HUES6 (cell line): ENCODE results near the gene ASB16.
A peak's percentile ranks its signal among the peaks of the same experiment; 100 is the strongest.

ENCODE experiments used
- H3K27ac ChIP-seq: 2 replicates; pipeline ENCODE4 v1.7.0; 2013; ENCODE audit warnings: low read depth, mild to moderate bottlenecking, low read length, inconsistent platforms
- H3K27me3 ChIP-seq: 2 replicates; pipeline ENCODE4 v1.6.1; 2013; ENCODE audit warnings: low read length; ENCODE audit not compliant: control insufficient read depth, insufficient read depth
- H3K36me3 ChIP-seq: 2 replicates; pipeline ENCODE4 v1.6.1; 2013; ENCODE audit warnings: low read length; ENCODE audit not compliant: control insufficient read depth, insufficient read depth
- H3K4me1 ChIP-seq: 2 replicates; pipeline ENCODE4 v1.6.1; 2013; ENCODE audit warnings: low read length; ENCODE audit not compliant: control insufficient read depth, insufficient read depth
- H3K4me3 ChIP-seq: 2 replicates; pipeline ENCODE4 v1.5.1; 2013; ENCODE audit warnings: low read depth, low read length
- H3K9ac ChIP-seq: one replicate; pipeline ENCODE4 v1.6.1; 2013; ENCODE audit warnings: mild to moderate bottlenecking, low read length
- H3K9me3 ChIP-seq: 2 replicates; pipeline ENCODE4 v1.6.1; 2013; ENCODE audit warnings: low read depth, low read length; ENCODE audit not compliant: control insufficient read depth, insufficient read depth

Gene ASB16

GRCh38 chr17:44212507-44213402, 42.3 kb downstream of the ASB16 start:
- Histone ChIP-seq H3K27ac (no peak overlapping the region), H3K9ac (no peak overlapping the region), H3K36me3 (peaks cover 86% of the 10 kb centered on the region), H3K9me3 (no peaks in the 10 kb centered on the region), H3K4me3 (no peak overlapping the region), H3K4me1 (peaks cover 19% of the 10 kb centered on the region), H3K27me3 (no peaks in the 10 kb centered on the region)

GRCh38 chr17:44213403-44214229, 43.1 kb downstream of the ASB16 start:
- H3K4me1 ChIP-seq, result peaks cover 22% of the 10 kb centered on the region
- H3K4me3 ChIP-seq, result no peak overlapping the region
- H3K9me3 ChIP-seq, result no peaks in the 10 kb centered on the region
- no peak overlapping the region for H3K27ac ChIP-seq
- no peaks in the 10 kb centered on the region for H3K27me3 ChIP-seq
- H3K36me3 ChIP-seq, result peaks cover 78% of the 10 kb centered on the region
- no peak overlapping the region for H3K9ac ChIP-seq

GRCh38 chr17:44214230-44214494, 43.7 kb downstream of the ASB16 start:
- Histone ChIP-seq H3K27ac (no peak overlapping the region), H3K9ac (no peak overlapping the region), H3K9me3 (no peaks in the 10 kb centered on the region), H3K4me3 (no peak overlapping the region), H3K4me1 (peaks cover 22% of the 10 kb centered on the region), H3K27me3 (no peaks in the 10 kb centered on the region), H3K36me3 (peaks cover 72% of the 10 kb centered on the region)

DNA sequence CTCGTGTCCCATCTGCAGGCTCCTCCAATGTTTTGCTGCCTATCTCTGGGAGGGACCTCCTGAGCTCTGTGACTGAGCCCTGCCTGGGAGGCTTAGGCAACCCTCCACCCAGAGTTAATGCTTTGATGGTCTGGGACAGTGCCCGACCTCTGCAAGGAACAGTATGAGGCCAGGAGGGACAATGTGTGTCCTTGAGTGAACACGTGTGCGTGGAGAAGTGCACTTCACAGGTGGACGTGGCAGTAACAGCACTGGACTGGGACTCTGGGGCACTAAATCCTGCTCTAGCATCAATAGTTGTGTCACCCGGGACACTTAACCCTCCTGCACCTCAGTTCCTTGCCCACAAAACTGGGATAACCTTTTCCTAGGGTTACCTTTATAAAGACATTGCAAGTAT, 44.4 kb downstream of the ASB16 start:
- H3K4me3 ChIP-seq, result no peak overlapping the region
- no peak overlapping the region for H3K27ac ChIP-seq
- peaks cover 65% of the 10 kb centered on the region for H3K36me3 ChIP-seq
- no peaks in the 10 kb centered on the region for H3K9me3 ChIP-seq
- H3K9ac ChIP-seq, result no peak overlapping the region
- H3K27me3 ChIP-seq, result no peaks in the 10 kb centered on the region
- H3K4me1 ChIP-seq, result peaks cover 22% of the 10 kb centered on the region

DNA sequence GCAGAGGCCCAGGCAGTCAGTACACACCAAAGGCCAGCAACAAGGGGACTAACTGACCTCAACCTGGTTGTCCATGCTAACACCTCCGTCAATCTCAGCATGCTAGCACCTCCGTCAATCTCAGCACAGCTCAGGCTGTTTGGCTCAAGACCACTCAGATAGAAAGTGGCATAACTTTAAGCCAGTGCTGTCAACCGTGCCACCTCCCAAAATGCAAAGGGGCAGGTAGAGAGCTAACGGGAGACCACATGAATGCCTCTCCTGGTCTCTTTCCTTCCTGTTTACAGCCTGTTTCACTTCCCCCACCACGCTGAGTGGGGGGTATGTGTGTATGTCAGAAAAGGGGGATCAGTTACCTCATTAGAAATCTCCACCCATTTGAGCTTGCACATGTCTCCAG, 45.7 kb downstream of the ASB16 start:
- no peaks in the 10 kb centered on the region for H3K27me3 ChIP-seq
- H3K27ac ChIP-seq, result no peak overlapping the region
- H3K4me1 ChIP-seq, result peaks cover 15% of the 10 kb centered on the region
- peaks cover 57% of the 10 kb centered on the region for H3K36me3 ChIP-seq
- H3K9ac ChIP-seq, result no peak overlapping the region
- no peak overlapping the region for H3K4me3 ChIP-seq
- no peaks in the 10 kb centered on the region for H3K9me3 ChIP-seq

- Histone ChIP-seq H3K27me3 (no peaks in the 10 kb centered on the region), H3K9me3 (no peaks in the 10 kb centered on the region), H3K27ac (no peak overlapping the region), H3K4me1 (peaks cover 10% of the 10 kb centered on the region), H3K36me3 (peaks cover 52% of the 10 kb centered on the region), H3K9ac (no peak overlapping the region), H3K4me3 (peak overlapping the region; percentile 80; the same call in 1 of the 2 replicates)
Measured at GRCh38 chr17:44216694-44217093, 46.2 kb downstream of the ASB16 start.

- H3K4me3 ChIP-seq, result peak overlapping the region; percentile 80
- peaks cover 44% of the 10 kb centered on the region for H3K36me3 ChIP-seq
- peak overlapping the region; percentile 33; the same call in 1 of the 2 replicates for H3K27ac ChIP-seq
- H3K27me3 ChIP-seq, result no peaks in the 10 kb centered on the region
- peak overlapping the region; percentile 78 for H3K9ac ChIP-seq
- H3K9me3 ChIP-seq, result no peaks in the 10 kb centered on the region
- H3K4me1 ChIP-seq, result peaks cover 16% of the 10 kb centered on the region
Measured at GRCh38 chr17:44217738-44218343, 47.3 kb downstream of the ASB16 start.

DNA sequence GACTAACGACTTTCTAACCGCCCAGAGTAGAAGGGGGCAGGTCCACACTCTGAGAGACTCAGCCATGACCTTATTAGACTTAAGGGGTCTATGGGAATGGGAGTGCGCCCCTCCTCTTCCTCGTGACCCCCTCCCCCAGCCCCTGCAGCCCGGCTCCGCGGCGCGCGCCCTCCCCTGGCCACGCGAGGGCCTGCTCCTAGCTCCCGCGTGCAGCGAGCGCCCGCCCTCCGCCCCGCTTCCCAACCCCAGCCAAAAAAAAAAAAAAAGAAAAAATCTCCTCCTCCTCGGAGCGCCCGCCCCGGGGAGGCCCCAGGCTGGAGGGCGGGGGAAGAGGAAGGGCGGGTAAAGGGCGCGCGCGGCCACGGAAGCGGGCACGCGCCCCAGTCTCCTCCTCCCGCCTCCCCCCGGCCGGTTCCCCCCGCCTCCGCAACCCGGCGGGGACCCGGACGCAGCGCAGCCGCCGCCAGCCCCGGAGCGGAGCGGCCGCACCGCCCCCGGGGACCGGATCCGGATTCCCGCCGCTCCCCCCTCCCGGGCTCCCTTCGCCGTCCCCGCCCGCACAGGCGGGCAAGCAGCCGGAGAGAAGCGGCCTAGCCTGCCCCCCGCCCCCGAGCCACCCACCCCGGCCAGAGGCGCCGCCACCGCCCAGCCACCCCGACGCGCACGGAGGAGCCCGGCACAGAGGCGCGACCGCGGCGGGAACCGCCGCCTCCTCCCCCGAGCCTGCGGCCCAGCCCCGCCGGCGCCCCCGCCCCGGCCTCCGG, 48.0 kb downstream of the ASB16 start:
- H3K9me3 ChIP-seq, result no peaks in the 10 kb centered on the region
- H3K36me3 ChIP-seq, result peaks cover 38% of the 10 kb centered on the region
- H3K27ac ChIP-seq, result peak overlapping the region; percentile 33; the same call in 1 of the 2 replicates
- H3K4me1 ChIP-seq, result peaks cover 18% of the 10 kb centered on the region
- peak overlapping the region; percentile 80 for H3K4me3 ChIP-seq
- H3K9ac ChIP-seq, result peak overlapping the region; percentile 98
- H3K27me3 ChIP-seq, result no peaks in the 10 kb centered on the region

GRCh38 chr17:44219108-44219615, 48.7 kb downstream of the ASB16 start:
- Histone ChIP-seq H3K9ac (peak overlapping the region; percentile 98), H3K9me3 (no peaks in the 10 kb centered on the region), H3K4me3 (peak overlapping the region; percentile 80), H3K27ac (peak overlapping the region; percentile 94; the same call in 1 of the 2 replicates), H3K27me3 (no peaks in the 10 kb centered on the region), H3K4me1 (peaks cover 18% of the 10 kb centered on the region), H3K36me3 (peaks cover 31% of the 10 kb centered on the region)

- peak within 1 kb of the TSS; percentile 98 for H3K27ac ChIP-seq
- peak within 1 kb of the TSS; percentile 80 for H3K4me3 ChIP-seq
Measured at GRCh38 chr17:44219616-44220212, 49.2 kb downstream of the ASB16 start, which contains the start of gene UBTF. Gene UBTF (minus strand): TSS chr17:44219675. CDS start chr17:44218229, 1,446 bp downstream.

More at GRCh38 chr17:44219616-44220212, 49.2 kb downstream of the ASB16 start, which contains the start of gene UBTF:
- Histone ChIP-seq H3K9me3 (no peaks in the 10 kb centered on the region), H3K36me3 (peaks cover 26% of the 10 kb centered on the region), H3K27me3 (no peaks in the 10 kb centered on the region), H3K9ac (peak within 1 kb of the TSS; percentile 98), H3K4me1 (peaks cover 18% of the 10 kb centered on the region)
